Measurements from ENCODE around the gene PDXDC1.

DNA sequence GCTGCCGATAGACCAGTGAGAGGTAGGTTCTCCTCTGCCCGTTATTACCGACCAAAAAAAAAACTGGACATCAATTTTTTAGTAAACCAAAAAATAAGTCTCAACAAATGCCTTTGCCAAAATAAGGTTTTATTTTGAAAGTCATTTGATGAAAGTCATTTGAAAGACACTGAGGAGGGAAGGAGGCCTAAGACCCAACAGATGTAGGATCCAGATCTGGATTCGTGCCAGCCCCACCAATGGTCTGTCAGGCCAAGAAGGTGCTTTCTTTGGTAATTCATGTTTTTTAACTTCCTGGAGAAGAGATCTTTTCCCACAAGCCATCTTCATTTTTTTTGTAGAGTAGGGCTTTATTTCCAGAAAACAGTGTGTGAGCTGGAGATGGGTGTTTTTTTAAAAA, 62.9 kb downstream of the PDXDC1 start:
- TF ChIP-seq, protein P1, sequence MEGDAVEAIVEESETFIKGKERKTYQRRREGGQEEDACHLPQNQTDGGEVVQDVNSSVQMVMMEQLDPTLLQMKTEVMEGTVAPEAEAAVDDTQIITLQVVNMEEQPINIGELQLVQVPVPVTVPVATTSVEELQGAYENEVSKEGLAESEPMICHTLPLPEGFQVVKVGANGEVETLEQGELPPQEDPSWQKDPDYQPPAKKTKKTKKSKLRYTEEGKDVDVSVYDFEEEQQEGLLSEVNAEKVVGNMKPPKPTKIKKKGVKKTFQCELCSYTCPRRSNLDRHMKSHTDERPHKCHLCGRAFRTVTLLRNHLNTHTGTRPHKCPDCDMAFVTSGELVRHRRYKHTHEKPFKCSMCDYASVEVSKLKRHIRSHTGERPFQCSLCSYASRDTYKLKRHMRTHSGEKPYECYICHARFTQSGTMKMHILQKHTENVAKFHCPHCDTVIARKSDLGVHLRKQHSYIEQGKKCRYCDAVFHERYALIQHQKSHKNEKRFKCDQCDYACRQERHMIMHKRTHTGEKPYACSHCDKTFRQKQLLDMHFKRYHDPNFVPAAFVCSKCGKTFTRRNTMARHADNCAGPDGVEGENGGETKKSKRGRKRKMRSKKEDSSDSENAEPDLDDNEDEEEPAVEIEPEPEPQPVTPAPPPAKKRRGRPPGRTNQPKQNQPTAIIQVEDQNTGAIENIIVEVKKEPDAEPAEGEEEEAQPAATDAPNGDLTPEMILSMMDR (IDR thresholded peaks at IDR 0.05 in 2 of 3, conservative IDR thresholded peaks at IDR 0.05 in 1 of 3; ENCODE audit: borderline replicate concordance in 1 of 3, insufficient read depth in 1 of 3, low read depth in 2 of 3, low read length in 2 of 3): no peak
- no peak for TF ChIP-seq ELF1 (IDR thresholded peaks at IDR 0.05; ENCODE audit: borderline replicate concordance, low read depth)
- no peak for TF ChIP-seq POLR2AphosphoS5 (IDR thresholded peaks at IDR 0.05; ENCODE audit: low read depth, low read length)
- no peak for TF ChIP-seq POLR2A (IDR thresholded peaks at IDR 0.05; ENCODE audit: borderline replicate concordance, extremely low read depth, insufficient read depth, insufficient read length)
- TF ChIP-seq EZH2phosphoT487 (IDR thresholded peaks at IDR 0.05; ENCODE audit: borderline replicate concordance): no peak
